Prostate gland (tissue), 2 donors: ENCODE results near the gene TBX15.

ENCODE experiments used
- POLR2A ChIP-seq: fragments of 450-650 bp; IDR thresholded peaks from one replicate; pipeline ENCODE4 v1.6.1; 2016; ENCODE audit warnings: antibody characterized with exemption, mild to moderate bottlenecking
- TF ChIP-seq, protein P1 (sequence below), 4 experiments: fragments of 200-600 bp in 2 of 4; fragments of 450-650 bp in 2 of 4; sonication (generic) in 2 of 4; IDR thresholded peaks; 1 replicate in 3 of 4; 2 replicates in 1 of 4; pipeline ENCODE4 v1.5.1; 2016 to 2019; ENCODE audit warnings: antibody characterized with exemption in 4 of 4, mild to moderate bottlenecking in 2 of 4, moderate library complexity in 2 of 4

GRCh38 chr1:118878661-118879060, 109.5 kb downstream of the TBX15 start:
- TF ChIP-seq POLR2A = no peak
- TF ChIP-seq, protein P1, sequence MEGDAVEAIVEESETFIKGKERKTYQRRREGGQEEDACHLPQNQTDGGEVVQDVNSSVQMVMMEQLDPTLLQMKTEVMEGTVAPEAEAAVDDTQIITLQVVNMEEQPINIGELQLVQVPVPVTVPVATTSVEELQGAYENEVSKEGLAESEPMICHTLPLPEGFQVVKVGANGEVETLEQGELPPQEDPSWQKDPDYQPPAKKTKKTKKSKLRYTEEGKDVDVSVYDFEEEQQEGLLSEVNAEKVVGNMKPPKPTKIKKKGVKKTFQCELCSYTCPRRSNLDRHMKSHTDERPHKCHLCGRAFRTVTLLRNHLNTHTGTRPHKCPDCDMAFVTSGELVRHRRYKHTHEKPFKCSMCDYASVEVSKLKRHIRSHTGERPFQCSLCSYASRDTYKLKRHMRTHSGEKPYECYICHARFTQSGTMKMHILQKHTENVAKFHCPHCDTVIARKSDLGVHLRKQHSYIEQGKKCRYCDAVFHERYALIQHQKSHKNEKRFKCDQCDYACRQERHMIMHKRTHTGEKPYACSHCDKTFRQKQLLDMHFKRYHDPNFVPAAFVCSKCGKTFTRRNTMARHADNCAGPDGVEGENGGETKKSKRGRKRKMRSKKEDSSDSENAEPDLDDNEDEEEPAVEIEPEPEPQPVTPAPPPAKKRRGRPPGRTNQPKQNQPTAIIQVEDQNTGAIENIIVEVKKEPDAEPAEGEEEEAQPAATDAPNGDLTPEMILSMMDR (IDR thresholded peaks at IDR 0.05) = no peak
